HG03378 (cell line): ENCODE results near the gene CLASRP.

ENCODE experiments used
- ATAC-seq: cut with Tn5 transposase; IDR thresholded peaks from one replicate; pipeline ENCODE4 v1.9.1; 2021; ENCODE audit warnings: mild to moderate bottlenecking, moderate library complexity; ENCODE audit not compliant: unreplicated experiment

Gene CLASRP

GRCh38 chr19:45079063-45079910 is 40.4 kb downstream of the CLASRP start, which contains the start of gene GEMIN7:
TSS of gene GEMIN7 (plus strand) at chr19:45079260. CDS start at chr19:45090115, 10,855 bp downstream.
- no peak for ATAC-seq

GRCh38 chr19:45079911-45080370 is 41.1 kb downstream of the CLASRP start:
- no peak for ATAC-seq

GRCh38 chr19:45082170-45082569 is 43.3 kb downstream of the CLASRP start:
- no peak for ATAC-seq

- ATAC-seq = no peak
Measured at GRCh38 chr19:45086480-45086879, 47.6 kb downstream of the CLASRP start.

DNA sequence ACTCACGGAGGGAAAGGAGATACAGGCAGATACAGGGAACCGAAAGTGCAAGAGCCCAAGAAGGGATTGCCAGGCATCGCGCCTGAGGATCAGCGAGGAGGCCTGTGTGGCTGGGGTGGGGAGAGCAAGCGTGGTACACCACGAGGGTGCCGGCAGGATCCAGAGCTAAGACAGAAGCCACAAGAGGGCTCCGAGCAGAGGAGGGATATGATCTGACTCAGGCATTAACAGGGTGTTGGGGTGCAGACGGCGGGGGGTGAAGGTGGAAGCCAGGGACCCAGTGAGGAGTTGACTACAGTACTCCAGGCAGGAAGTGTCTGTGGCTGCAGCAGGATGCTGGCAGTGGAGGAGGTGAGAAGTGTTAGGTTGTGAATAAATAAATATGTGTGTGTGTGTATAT is 48.7 kb downstream of the CLASRP start:
- no peak for ATAC-seq

GRCh38 chr19:45090034-45090433 is 51.2 kb downstream of the CLASRP start:
- no peak for ATAC-seq

- no peak for ATAC-seq
Measured at GRCh38 chr19:45090606-45091005, 51.8 kb downstream of the CLASRP start.

DNA sequence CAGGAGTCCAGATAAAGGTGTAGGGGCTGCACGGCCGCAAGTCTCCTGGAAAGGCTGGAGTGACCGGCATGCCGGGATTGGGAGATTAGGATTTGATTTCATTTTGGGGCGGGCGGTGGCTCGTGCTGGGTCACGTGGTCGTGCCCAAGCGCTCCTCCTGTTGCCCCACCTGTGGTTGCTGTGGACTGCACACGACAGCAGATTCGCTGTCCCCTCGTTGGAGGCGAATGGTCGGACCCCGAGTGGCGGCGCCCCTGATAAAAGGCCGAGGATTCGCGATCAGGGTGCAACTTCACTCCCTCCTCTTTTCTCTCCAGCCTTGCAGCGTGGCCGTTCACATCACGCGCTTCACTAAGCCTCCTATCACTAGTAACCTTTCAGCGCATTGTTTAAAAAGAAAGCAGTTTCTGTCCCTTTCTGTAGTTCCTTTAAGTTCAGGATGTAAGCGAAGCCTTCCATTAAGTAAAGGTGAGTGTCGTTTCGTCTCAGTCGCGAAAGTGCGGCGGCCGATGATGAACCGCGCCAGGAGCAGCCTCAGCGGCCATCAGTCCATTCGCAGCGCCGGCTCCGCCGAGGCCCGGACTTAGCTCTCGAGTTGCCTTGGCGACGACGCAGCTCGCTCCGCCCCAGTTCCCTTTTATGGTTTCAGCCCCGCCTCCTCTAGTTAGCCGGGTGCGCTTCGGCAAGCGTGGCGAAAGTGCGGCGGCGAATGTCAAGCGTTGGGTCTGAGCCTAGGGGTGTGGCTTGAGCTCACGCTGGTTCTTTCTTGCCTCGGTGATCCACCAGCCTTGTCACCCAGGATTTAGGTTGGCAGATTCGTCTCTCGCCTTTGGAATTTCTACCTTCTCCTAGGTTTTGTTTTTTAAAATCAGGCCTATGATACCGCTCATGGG is 52.4 kb downstream of the CLASRP start:
- ATAC-seq = peak; percentile 59

- ATAC-seq = peak; percentile 55
Measured at GRCh38 chr19:45092747-45093678, 54.2 kb downstream of the CLASRP start, which contains the start of gene PPP1R37. TSS of gene PPP1R37 (plus strand) at chr19:45093179. CDS start at chr19:45093326, 147 bp downstream.

DNA sequence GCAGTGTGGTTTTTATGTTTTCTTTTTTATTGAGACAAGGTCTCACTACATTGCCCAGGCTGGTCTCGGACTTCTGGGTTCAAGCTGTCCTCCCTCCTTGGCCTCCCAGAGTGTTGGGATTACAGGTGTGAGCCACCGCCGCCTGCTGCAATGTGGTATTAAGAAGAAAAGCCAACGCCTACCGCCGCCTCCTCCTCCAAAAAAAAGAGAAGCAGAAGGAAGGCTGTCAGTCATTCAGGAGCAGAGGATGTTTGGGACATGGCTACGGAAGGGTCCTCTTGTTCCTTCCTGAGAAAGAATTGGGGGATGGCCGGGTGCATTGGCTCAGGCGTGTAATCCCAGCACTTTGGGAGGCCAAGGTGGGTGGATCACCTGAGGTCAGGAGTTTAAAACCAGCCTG is 55.3 kb downstream of the CLASRP start:
- no peak for ATAC-seq

DNA sequence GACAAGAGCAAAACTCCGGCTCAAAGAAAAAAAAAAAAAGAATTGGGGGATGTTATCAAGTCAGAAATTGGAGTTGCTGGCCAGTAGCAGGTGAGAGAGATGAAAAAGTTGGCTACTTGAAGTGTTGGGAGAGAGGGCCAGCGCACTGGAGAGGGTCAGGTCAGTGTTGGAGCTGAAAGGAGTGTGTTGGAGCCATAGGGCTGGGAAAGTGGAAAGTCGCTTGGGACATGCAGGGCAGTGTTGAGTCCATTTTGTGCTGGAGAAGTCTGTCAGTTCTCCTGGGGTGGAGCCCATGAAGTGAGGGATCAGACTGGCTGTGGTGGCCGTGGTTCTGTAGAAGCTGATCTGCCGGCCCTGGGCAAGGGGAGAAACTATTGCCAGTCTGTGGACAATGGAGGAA is 55.9 kb downstream of the CLASRP start:
- ATAC-seq = no peak

DNA sequence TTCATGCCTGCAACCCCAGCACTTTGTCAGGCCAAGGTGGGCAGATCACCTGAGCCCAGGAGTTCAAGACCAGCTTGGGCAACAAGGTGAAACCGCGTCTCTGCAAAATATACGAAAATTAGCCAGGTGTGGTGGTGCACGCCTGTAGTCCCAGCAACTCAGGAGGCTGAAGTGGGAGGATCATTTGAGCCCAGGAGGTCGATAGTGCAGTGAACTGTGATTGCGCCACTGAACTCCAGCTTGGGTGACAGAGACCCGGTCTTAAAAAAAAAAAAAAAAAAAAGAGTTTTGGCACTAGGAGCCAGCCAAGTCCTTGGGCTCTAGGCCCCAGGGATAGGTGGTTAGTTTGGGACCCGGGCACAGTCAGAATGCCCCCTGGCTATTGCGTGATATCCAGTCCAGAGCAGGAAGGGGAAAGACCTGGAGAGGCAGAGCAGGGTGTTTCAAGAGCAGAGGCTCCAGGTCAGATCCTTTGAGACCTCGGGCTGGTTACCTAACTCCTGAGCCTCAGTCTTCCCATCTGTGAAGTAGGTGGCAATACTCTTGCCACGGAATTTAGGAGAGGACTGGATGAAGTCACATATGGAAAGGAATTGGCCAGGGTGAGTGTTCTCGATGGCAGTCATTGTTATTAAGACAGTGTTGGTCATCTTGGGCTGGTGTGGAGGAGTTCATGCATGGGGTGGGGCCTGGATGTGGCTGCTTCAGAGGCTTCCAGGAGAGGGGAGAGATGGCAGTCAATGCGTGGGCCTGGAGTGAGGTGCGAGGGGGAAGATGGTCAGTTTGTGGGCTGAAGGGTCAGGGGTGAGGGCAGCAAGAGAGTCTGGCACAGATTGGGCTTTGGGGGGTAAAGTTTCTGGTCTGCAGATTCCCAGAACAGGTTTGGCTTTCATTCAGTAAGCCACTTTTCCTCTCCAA is 56.9 kb downstream of the CLASRP start:
- ATAC-seq = no peak

DNA sequence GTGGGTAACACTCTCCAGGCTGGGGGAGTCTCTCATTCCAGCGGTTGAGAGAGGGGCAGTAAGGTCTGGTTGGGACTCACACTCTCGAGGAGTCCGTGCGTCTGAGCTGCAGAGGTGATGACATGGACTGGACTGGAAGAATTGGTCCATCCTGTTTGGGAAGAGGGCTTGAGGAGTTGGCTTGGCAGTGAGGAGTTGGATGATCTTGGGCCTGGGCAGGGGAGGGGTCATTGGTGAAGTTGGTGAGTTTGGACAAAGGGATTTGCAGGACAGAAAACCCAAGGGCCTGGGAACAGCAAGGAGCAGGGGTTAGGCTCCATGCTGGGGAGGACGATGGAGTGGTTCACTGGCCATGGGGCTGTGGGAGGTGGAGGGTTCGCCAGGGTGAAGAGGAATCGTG is 57.9 kb downstream of the CLASRP start:
- ATAC-seq = no peak

DNA sequence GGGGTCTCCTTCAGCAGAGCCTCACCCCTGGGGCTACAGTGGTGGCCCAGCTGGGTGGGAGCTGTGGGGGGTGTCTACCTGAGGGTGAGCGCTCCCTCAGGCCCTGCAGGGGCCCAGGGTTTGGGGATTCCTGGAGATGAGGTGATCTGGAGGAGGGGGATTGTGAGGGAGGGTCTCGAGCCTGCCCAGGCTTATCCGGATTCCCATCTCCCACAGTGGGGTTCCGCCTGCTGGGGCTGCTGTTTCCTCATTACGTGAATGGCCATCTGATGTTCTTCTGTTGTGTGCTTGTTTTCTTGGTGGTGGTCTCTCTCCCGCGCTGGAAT is 58.6 kb downstream of the CLASRP start:
- no peak for ATAC-seq

GRCh38 chr19:45097776-45098520 is 59.1 kb downstream of the CLASRP start:
- no peak for ATAC-seq

DNA sequence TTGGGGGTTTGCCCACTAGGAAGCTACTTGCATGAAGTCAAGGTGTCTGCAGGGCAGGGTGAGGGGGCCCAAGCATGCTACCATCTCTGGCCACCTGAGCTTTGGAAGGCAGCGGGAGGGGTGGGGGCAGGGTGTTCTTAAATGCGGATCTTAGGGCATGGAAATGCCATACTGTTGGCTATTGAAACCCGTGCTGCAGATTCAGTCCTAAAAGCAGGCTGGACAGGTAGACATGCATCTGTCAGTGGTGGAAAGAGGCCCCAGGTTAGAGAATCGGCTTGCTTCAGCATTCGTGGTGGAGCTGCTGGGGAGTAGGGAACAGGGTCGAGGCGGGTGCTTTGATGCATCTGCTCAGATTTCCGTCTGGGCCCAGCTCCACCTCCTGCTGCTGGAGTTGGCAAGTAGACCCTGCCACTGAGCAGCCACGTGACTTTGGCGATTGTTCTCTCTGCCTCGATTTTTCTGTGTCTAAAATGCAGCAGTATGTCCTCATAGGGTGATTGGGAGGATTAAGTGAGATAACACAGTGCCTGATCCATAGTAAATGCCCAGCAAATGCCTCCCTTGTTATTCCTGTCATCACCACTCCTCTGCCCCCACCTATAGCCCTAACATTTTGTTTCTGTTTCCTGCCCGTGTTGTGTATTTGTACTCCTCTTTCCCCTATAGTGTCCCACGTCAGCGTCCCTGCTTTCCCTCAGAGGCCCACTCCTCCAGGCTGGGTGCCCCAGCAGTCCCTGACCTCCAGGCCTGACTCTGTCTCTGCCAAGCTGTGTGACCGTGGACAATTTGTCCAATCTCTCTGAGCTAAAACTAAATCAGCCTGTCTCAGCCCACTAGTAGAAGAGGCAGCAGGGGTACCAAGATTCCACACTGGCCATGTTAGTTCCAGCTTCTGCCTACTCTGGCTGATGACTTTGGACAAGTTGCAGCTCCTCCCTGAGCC is 59.9 kb downstream of the CLASRP start:
- ATAC-seq = no peak

- no peak for ATAC-seq
Measured at GRCh38 chr19:45099467-45100191, 60.8 kb downstream of the CLASRP start.
